HCEC 1CT (cell line): Measurements from ENCODE around the gene CD4.

Experiments
- DNase-seq: peaks from one replicate; pipeline ENCODE4 v3.0.0-alpha.2; 2017

Gene CD4

GRCh38 chr12:6817098-6817497 lies 27.8 kb downstream of the CD4 start:
- no peak for DNase-seq

- no peak for DNase-seq
Measured at GRCh38 chr12:6817662-6818157, 28.4 kb downstream of the CD4 start.

GRCh38 chr12:6818222-6818621 lies 28.9 kb downstream of the CD4 start:
- no peak for DNase-seq

- no peak for DNase-seq
Measured at GRCh38 chr12:6818645-6819044, 29.3 kb downstream of the CD4 start.

- no peak for DNase-seq
Measured at GRCh38 chr12:6819106-6820030, 30.0 kb downstream of the CD4 start.

GRCh38 chr12:6820166-6820565 lies 30.8 kb downstream of the CD4 start:
- no peak for DNase-seq

- peak; percentile 34 for DNase-seq
Measured at GRCh38 chr12:6821591-6822425, 32.5 kb downstream of the CD4 start, which contains the start of gene GPR162. TSS of gene GPR162 (plus strand) at chr12:6821821. CDS start at chr12:6823899, 2,078 bp downstream.

- no peak for DNase-seq
Measured at GRCh38 chr12:6822426-6823135, 33.3 kb downstream of the CD4 start.

GRCh38 chr12:6823182-6824084 lies 34.1 kb downstream of the CD4 start:
- DNase-seq, result no peak

GRCh38 chr12:6824085-6824775 lies 34.9 kb downstream of the CD4 start:
- DNase-seq, result no peak

GRCh38 chr12:6824901-6825381 lies 35.6 kb downstream of the CD4 start:
- no peak for DNase-seq

- peak; percentile 80 for DNase-seq
Measured at GRCh38 chr12:6825398-6826124, 36.2 kb downstream of the CD4 start.

- DNase-seq, result no peak
Measured at GRCh38 chr12:6826125-6826733, 36.9 kb downstream of the CD4 start.

- DNase-seq, result no peak
Measured at GRCh38 chr12:6826734-6827436, 37.6 kb downstream of the CD4 start.

GRCh38 chr12:6827437-6827911 lies 38.1 kb downstream of the CD4 start:
- peak; percentile 79 for DNase-seq

GRCh38 chr12:6827982-6828780 lies 38.9 kb downstream of the CD4 start, which contains the start of gene P3H3:
TSS of gene P3H3 (plus strand) at chr12:6828407. CDS start at chr12:6828441, 34 bp downstream.
- peak; percentile 61 for DNase-seq

GRCh38 chr12:6828781-6829535 lies 39.6 kb downstream of the CD4 start:
- DNase-seq, result peak; percentile 65
